GM18519 (cell line): ENCODE data around the gene BEST3.
"Not testable (repeated sequence)": the region's sequence is repeated elsewhere in the genome, so short reads cannot be mapped to it uniquely, and the experiment has no call there.

Experiments used
- ATAC-seq: cut with Tn5 transposase; IDR thresholded peaks from one replicate; pipeline ENCODE4 v1.9.1; 2021; ENCODE audit warnings: mild to moderate bottlenecking, moderate library complexity; ENCODE audit not compliant: unreplicated experiment, low FRiP score

The BEST3 gene

GRCh38 chr12:69688471-69689427 lies 10.4 kb downstream of the BEST3 start:
- ATAC-seq: peak; percentile 69

- no peak for ATAC-seq
These were observed 11.1 kb downstream of the BEST3 start for GRCh38 chr12:69688021-69688420.

GRCh38 chr12:69687390-69687789 lies 11.7 kb downstream of the BEST3 start:
- ATAC-seq: no peak

GRCh38 chr12:69686731-69687130 lies 12.4 kb downstream of the BEST3 start:
- ATAC-seq: no peak

GRCh38 chr12:69685810-69686209 lies 13.3 kb downstream of the BEST3 start:
- ATAC-seq: no peak

GRCh38 chr12:69684466-69684865 lies 14.6 kb downstream of the BEST3 start:
- ATAC-seq: no peak

GRCh38 chr12:69682110-69682755 lies 16.9 kb downstream of the BEST3 start:
- ATAC-seq: no peak

GRCh38 chr12:69679119-69679518 lies 20.0 kb downstream of the BEST3 start:
- no peak for ATAC-seq

- ATAC-seq: no peak
These were observed 22.7 kb downstream of the BEST3 start for GRCh38 chr12:69676257-69677012.

GRCh38 chr12:69672195-69672594 lies 26.9 kb downstream of the BEST3 start:
- no peak for ATAC-seq

- ATAC-seq: no peak
These were observed 27.5 kb downstream of the BEST3 start for GRCh38 chr12:69671597-69671996.

GRCh38 chr12:69666798-69667197 lies 32.3 kb downstream of the BEST3 start:
- ATAC-seq: no peak

- not testable (repeated sequence) for ATAC-seq
These were observed 34.1 kb downstream of the BEST3 start for GRCh38 chr12:69664930-69665377.

- no peak for ATAC-seq
These were observed 35.4 kb downstream of the BEST3 start for GRCh38 chr12:69663726-69664125.

GRCh38 chr12:69662764-69663163 lies 36.3 kb downstream of the BEST3 start:
- ATAC-seq: no peak

- ATAC-seq: no peak
These were observed 37.7 kb downstream of the BEST3 start for GRCh38 chr12:69661386-69661785.

- ATAC-seq: no peak
These were observed 38.8 kb downstream of the BEST3 start for GRCh38 chr12:69660164-69660863.

- no peak for ATAC-seq
These were observed 40.9 kb downstream of the BEST3 start for GRCh38 chr12:69658203-69658602.

- no peak for ATAC-seq
These were observed 41.5 kb downstream of the BEST3 start for GRCh38 chr12:69657376-69658137.
